ENCODE results near the gene PDAP1. TPM values are rescaled to one million over a fixed set of nuclear protein-coding genes. Genes with fewer than 3 reads are reported as not detected.
A peak's percentile ranks its signal among the peaks of the same experiment; 100 is the strongest.

PDAP1 gene
- total RNA-seq, 1 donor from 2014 or later = 93.2 TPM

- peaks cover 59% of the 10 kb centered on the region for H3K36me3 ChIP-seq
- TF ChIP-seq CTCF (IDR thresholded peaks at IDR 0.05; ENCODE audit: borderline replicate concordance) = no peak
- no peak for DNase-seq
- no peak overlapping the region for H3K27ac ChIP-seq (replicated peaks)
- no peaks in the 10 kb centered on the region for H3K27me3 ChIP-seq (ENCODE audit: low read depth)
- H3K9me3 ChIP-seq (replicated peaks) = no peaks in the 10 kb centered on the region
- intact Hi-C loops (cut with micrococcal nuclease) = no loop called here
- peaks cover 48% of the 10 kb centered on the region for H3K4me1 ChIP-seq
- H3K4me3 ChIP-seq = no peak overlapping the region
Observed at GRCh38 chr7:99410635-99411034, 2.2 kb upstream of the PDAP1 start.

GRCh38 chr7:99409806-99410205 is 1.4 kb upstream of the PDAP1 start:
- Histone ChIP-seq H3K27ac (replicated peaks) (peak overlapping the region; percentile 99), H3K4me3 (peak overlapping the region; percentile 99), H3K4me1 (peaks cover 57% of the 10 kb centered on the region), H3K27me3 (ENCODE audit: low read depth) (no peaks in the 10 kb centered on the region), H3K36me3 (peaks cover 52% of the 10 kb centered on the region), H3K9me3 (replicated peaks) (no peaks in the 10 kb centered on the region)
- no peak for TF ChIP-seq CTCF (IDR thresholded peaks at IDR 0.05; ENCODE audit: borderline replicate concordance)
- no peak for DNase-seq
- intact Hi-C loops (cut with micrococcal nuclease) = no loop called here

- no peak for DNase-seq
- no peak for TF ChIP-seq CTCF (IDR thresholded peaks at IDR 0.05; ENCODE audit: borderline replicate concordance)
- peak overlapping the region; percentile 99 for H3K27ac ChIP-seq (replicated peaks)
- intact Hi-C loops (cut with micrococcal nuclease) = no loop called here
- peaks cover 63% of the 10 kb centered on the region for H3K4me1 ChIP-seq
- peak overlapping the region; percentile 99 for H3K4me3 ChIP-seq
- H3K9me3 ChIP-seq (replicated peaks) = no peaks in the 10 kb centered on the region
- peaks cover 52% of the 10 kb centered on the region for H3K36me3 ChIP-seq
- no peaks in the 10 kb centered on the region for H3K27me3 ChIP-seq (ENCODE audit: low read depth)
Observed at GRCh38 chr7:99409192-99409572, 785 bp upstream of the PDAP1 start.

- intact Hi-C loops (cut with micrococcal nuclease) = no loop called here
- Histone ChIP-seq H3K4me1 (peaks cover 66% of the 10 kb centered on the region), H3K4me3 (peak overlapping the region; percentile 99), H3K27me3 (ENCODE audit: low read depth) (no peaks in the 10 kb centered on the region), H3K36me3 (peaks cover 52% of the 10 kb centered on the region), H3K27ac (replicated peaks) (peak overlapping the region; percentile 99), H3K9me3 (replicated peaks) (no peaks in the 10 kb centered on the region)
- peak; percentile 39 for DNase-seq
- no peak for TF ChIP-seq CTCF (IDR thresholded peaks at IDR 0.05; ENCODE audit: borderline replicate concordance)
Observed at GRCh38 chr7:99407872-99408378, 472 bp downstream of the PDAP1 start.

- H3K4me3 ChIP-seq = peak overlapping the region; percentile 99
- TF ChIP-seq CTCF (IDR thresholded peaks at IDR 0.05; ENCODE audit: borderline replicate concordance) = no peak
- peaks cover 52% of the 10 kb centered on the region for H3K36me3 ChIP-seq
- H3K27me3 ChIP-seq (ENCODE audit: low read depth) = no peaks in the 10 kb centered on the region
- DNase-seq = no peak
- peaks cover 66% of the 10 kb centered on the region for H3K4me1 ChIP-seq
- no peak overlapping the region for H3K27ac ChIP-seq (replicated peaks)
- no peaks in the 10 kb centered on the region for H3K9me3 ChIP-seq (replicated peaks)
- intact Hi-C loops (cut with micrococcal nuclease) = no loop called here
Observed at GRCh38 chr7:99406557-99406956, 1.8 kb downstream of the PDAP1 start.

GRCh38 chr7:99404977-99405320 is 3.4 kb downstream of the PDAP1 start:
- Histone ChIP-seq H3K27me3 (ENCODE audit: low read depth) (no peaks in the 10 kb centered on the region), H3K9me3 (replicated peaks) (no peaks in the 10 kb centered on the region), H3K27ac (replicated peaks) (no peak overlapping the region), H3K4me1 (peaks cover 57% of the 10 kb centered on the region), H3K4me3 (no peak overlapping the region), H3K36me3 (peaks cover 53% of the 10 kb centered on the region)
- intact Hi-C loops (cut with micrococcal nuclease) = no loop called here
- no peak for TF ChIP-seq CTCF (IDR thresholded peaks at IDR 0.05; ENCODE audit: borderline replicate concordance)
- no peak for DNase-seq

Data from left ventricle myocardium inferior (tissue), 1 donor.